HG03095 (cell line): Measurements from ENCODE around the gene MORC1.

Source experiments
- ATAC-seq: cut with Tn5 transposase; IDR thresholded peaks from one replicate; pipeline ENCODE4 v1.9.1; 2021; ENCODE audit warnings: moderate library complexity; ENCODE audit not compliant: unreplicated experiment

MORC1 gene

GRCh38 chr3:108947855-108948254 lies 170.1 kb downstream of the MORC1 start:
- no peak for ATAC-seq

DNA sequence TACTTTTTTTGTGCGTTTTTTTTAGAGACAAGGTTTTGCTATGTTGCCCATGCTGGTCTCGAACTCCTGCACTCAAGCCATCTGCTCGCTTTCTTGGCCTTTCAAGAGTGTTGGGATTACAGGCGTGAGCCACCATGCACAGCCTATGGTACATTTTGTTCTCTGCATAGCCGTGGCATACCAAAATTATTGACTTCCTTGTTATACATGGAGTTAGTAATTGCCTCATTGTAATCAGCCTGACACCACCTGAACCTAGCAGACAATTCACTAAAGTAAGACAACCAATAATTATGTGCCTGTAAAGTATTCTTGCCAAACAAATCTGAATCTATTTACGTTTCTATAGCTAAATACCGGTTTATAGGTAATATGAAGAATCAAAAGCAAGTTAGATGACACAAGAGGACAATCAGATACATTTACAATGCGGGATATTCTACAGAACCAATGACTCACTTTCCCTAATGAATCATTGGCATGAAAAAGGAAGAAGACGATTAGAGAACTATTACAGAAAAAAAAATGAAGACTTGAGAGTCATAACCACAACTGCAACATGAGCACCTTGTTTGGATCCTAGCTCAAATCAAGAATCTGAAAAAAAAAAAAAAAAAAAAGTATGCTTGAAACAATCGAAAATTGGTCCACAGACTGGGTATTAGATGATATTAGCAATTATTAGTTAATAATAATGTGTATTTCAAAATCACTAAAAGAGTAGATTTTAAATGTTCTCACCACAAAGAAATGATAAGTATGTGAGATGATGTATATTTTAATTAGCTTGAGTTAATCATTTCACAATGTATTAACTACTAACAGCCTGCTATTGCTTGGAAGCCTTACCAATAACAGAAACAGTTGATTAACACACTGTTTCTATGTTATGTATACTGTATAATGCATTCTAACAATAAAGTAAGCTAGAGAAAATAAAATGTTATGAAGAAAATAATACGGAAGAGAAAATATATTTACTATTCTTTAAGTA lies 171.3 kb downstream of the MORC1 start:
- no peak for ATAC-seq

DNA sequence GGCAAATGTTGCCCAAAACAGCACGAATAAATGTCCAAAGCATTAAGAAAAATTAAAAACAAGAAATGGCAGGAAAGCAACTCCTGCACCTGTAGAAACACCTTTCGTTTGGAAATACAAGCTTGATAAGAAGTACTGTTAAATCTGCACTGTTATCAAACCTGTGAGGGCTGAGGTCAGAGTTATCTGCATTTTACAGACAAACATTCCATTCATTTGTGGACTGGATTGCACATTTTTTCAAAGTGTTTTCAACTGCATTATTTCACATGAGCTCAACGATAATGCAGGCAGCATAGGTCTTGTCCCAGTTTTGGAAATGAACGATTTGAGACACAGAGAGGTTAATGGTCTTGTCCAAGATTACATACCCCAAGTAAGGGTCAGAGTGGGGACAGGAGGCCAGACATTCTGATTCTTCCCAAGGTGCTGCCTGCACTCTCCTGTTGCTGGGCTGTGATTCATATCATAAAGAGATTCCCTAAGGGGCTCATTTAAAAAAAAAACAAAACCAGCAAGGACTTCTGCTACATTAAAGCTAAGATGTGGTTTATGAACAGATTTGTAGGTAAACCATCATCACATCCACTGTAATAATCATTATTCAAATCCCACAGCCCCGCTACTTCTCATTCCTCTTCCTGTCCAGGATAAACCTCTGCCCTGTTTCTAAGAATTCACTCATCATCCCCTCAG lies 177.2 kb downstream of the MORC1 start:
- no peak for ATAC-seq

DNA sequence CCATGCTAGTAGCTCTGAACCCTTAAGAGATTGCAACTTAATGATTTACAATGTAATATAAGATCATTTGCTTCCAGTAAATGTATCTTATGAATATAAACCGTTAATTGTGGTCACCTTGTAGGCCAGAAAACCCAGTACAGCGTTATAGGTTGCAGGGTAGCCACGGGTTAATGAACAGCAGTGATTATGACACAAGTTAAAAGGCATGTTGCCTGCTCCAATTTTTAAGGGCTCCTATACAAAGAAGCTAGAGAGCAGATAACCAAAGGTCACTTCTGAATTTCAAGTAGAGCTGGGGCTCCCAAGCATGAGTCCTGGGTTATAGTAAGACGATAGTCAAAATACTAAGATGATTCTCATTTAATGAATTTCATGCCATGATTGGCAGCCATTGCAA lies 177.8 kb downstream of the MORC1 start:
- ATAC-seq, result no peak

- ATAC-seq, result no peak
These were observed 180.8 kb downstream of the MORC1 start for GRCh38 chr3:108936924-108937689.

DNA sequence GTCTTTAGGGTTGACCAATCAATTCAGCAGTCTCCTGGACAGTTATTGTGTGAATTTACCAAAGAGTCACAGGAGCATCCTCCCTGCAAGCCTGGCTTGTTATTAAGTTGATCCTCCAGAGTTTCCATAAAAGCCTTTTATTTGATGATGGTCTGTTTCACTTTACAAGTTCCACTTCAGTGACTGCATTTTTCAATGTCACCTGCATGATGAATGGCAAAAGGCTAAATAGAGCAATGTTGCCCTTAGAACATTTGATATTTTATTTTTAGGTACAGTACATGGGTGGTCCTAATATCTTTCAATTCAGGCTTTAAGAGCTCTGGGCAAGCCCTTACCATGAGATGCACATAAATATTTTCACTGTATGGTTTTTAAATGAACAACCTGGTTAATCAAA lies 186.9 kb downstream of the MORC1 start:
- ATAC-seq, result no peak

DNA sequence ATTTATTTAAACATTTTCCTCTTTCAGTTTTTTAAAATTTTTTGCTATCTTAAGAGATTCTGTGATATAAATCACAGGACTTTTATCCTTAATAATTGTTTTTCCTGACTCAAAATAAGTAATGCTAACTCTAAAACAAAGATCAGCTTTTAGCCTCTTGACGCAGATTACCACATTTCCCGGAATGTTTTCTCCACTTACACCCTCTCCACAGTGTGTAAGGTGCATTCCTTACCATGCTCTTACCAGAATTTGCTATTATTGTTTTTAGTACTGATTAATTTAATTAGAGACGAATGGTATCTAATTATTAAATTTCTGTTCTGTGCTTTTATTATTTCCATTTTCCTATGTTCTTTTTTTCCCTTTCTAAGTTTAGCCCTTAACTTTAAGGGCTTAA lies 199.1 kb downstream of the MORC1 start:
- no peak for ATAC-seq

DNA sequence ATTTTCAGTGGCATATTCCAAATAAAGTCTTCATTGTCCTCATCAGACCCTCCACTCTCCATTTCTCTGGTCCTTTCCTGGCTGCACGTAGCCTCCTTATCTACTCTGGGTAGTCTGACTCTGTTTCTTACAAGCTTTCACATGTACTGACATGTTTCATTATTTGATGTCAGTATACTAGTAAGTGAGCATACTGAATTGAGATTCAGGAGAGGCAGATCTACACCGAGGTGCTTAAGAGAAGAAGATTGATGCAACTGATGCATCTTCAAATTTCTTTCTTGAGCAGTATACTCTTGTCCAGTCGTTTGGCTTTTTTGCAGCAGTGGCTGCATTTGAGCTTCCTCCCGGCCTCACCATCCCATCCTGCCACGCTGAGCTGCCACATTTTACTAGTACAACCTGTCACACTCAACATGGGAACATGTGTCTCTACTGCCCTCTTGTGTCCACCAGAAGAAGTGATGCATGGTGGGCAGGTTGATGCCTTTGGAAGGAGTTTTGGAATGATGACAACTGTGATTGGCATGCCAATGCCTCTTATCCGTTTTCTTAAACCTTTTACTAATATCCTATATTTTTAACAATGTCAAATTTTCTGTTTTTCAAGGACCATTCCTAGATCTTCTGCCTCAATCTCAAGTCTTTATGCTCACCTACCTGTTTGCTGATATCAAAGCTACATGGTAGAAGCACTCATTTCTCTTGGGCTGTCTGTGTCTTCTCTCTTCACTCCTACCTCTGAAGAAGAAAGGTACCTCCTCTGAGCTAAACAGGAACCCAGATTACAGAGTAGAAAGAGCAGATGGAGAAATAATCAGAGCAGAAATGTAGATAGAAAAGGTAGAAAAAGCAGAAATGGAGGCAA lies 202.9 kb downstream of the MORC1 start:
- peak; percentile 94 for ATAC-seq

GRCh38 chr3:108909799-108910198 lies 208.1 kb downstream of the MORC1 start:
- no peak for ATAC-seq
